Measurements from ENCODE around the gene CASP1. TPM values are rescaled to one million over a fixed set of nuclear protein-coding genes. Genes with fewer than 3 reads are reported as not detected.
"Not testable (repeated sequence)": the region's sequence is repeated elsewhere in the genome, so short reads cannot be mapped to it uniquely, and the experiment has no call there.

Gene CASP1
- total and polyA plus RNA-seq, 10 of the 15 experiments (the other 5 are each of a cell fraction or from before 2014, with no cell fraction given) = 9.0 to 39.7 (median 17.6) TPM

- H3K27ac ChIP-seq (ENCODE audit: control insufficient read depth, insufficient read depth); H3K4me2 ChIP-seq (ENCODE audit: control insufficient read depth, insufficient read depth); CTCF ChIA-PET; H3K9ac ChIP-seq (ENCODE audit: control insufficient read depth, insufficient read depth, low read length); SMC1A ChIA-PET (ENCODE audit: uncharacterized antibody, unreplicated experiment); H3K4me1 ChIP-seq (ENCODE audit: control insufficient read depth, insufficient read depth, low read length); H3K27me3 ChIP-seq (replicated peaks in 1 of 2; ENCODE audit: control insufficient read depth in 2 of 2, insufficient read depth in 2 of 2, low read length in 1 of 2); H3K4me3 ChIP-seq; intact Hi-C loops (cut with micrococcal nuclease; ENCODE audit: unreplicated experiment); DNase-seq (ENCODE audit: low read depth, low spot score); H2AFZ ChIP-seq (ENCODE audit: control insufficient read depth, low read depth, low read length); H3K79me2 ChIP-seq (ENCODE audit: control insufficient read depth, insufficient read depth, low read length); POLR2A ChIA-PET; in situ Hi-C loops (cut with MboI); FAIRE-seq; H3K36me3 ChIP-seq (ENCODE audit: control insufficient read depth in 2 of 2, insufficient read depth in 2 of 2, low read length in 1 of 2); ATAC-seq; H3K9me3 ChIP-seq (replicated peaks; ENCODE audit: control insufficient read depth, insufficient read depth, low read length); BruUV-seq (replicated peaks); H4K20me1 ChIP-seq (ENCODE audit: control insufficient read depth, insufficient read depth): not testable (repeated sequence)
- RAD21 ChIA-PET (ENCODE audit: unreplicated experiment) = interaction anchor here (0.7 kb wide), 1 partner anchor 680 kb away, joined by 4 read pairs; no protein-coding TSS in a partner anchor
- WGBS (ENCODE audit: insufficient coverage, insufficient replicate concordance, low lambda C conversion rate, missing lambda C conversion rate) = 50% methylated on average over 1 of the region's 2 CpGs
Measured at GRCh38 chr11:105069749-105070148, 34.8 kb upstream of the CASP1 start.

DNA sequence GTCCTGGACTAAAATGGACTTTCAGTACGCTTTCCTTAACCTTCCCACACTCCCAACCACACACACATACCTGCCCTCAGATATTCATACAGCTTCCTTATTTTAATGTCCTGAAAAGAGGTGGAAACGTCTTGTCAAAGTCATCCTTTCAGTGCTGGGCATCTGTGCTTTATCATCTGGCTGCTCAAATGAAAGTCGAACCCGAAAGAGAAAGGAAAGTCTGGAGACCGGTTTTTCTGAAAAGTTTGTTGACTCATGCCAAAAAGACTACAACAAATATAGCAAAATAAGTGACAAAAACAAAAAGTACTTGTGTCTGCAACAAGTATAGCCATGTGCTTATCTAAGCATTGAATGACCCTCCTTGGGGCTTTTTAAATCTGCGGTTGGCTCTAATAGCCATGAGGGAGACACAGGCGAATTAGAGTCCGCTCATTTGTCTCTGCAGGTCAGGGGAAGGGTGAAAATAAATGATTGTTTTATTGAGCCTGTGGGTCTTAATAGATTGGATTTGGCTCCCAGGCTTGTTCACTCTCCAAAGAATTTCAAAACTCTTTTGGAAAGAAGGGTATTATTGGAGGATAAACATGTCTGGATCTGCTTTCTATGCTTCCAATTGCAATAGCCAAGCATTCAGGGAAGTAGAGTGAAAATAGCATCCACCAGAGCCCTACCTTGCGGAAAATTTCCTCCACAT lies 28.4 kb upstream of the CASP1 start:
- RAD21 ChIA-PET (ENCODE audit: unreplicated experiment); H4K20me1 ChIP-seq (ENCODE audit: control insufficient read depth, insufficient read depth); ATAC-seq; H3K4me2 ChIP-seq (ENCODE audit: control insufficient read depth, insufficient read depth); DNase-seq (ENCODE audit: low read depth, low spot score); H3K79me2 ChIP-seq (ENCODE audit: control insufficient read depth, insufficient read depth, low read length); H3K27ac ChIP-seq (ENCODE audit: control insufficient read depth, insufficient read depth); H3K9ac ChIP-seq (ENCODE audit: control insufficient read depth, insufficient read depth, low read length); intact Hi-C loops (cut with micrococcal nuclease; ENCODE audit: unreplicated experiment); H3K4me1 ChIP-seq (ENCODE audit: control insufficient read depth, insufficient read depth, low read length); H3K4me3 ChIP-seq; CTCF ChIA-PET; H3K36me3 ChIP-seq (ENCODE audit: control insufficient read depth in 2 of 2, insufficient read depth in 2 of 2, low read length in 1 of 2); BruUV-seq (replicated peaks); FAIRE-seq; H2AFZ ChIP-seq (ENCODE audit: control insufficient read depth, low read depth, low read length); H3K9me3 ChIP-seq (replicated peaks; ENCODE audit: control insufficient read depth, insufficient read depth, low read length); POLR2A ChIA-PET; H3K27me3 ChIP-seq (replicated peaks in 1 of 2; ENCODE audit: control insufficient read depth in 2 of 2, insufficient read depth in 2 of 2, low read length in 1 of 2); SMC1A ChIA-PET (ENCODE audit: uncharacterized antibody, unreplicated experiment); in situ Hi-C loops (cut with MboI): not testable (repeated sequence)
- 55% methylated on average over 9 of the region's 9 CpGs for WGBS (ENCODE audit: insufficient coverage, insufficient replicate concordance, low lambda C conversion rate, missing lambda C conversion rate)
